ENCODE data around the gene IQCN. TPM values are rescaled to one million over a fixed set of nuclear protein-coding genes. Genes with fewer than 3 reads are reported as not detected.
A peak's percentile ranks its signal among the peaks of the same experiment; 100 is the strongest.

IQCN gene
- total RNA-seq, 2 experiments from 2014 or later = 0.38 to 1.1 TPM

- ChIA-PET POLR2A (interaction anchor here (3.8 kb wide), 1 partner anchor 10 kb away, joined by 38 read pairs; no protein-coding TSS in a partner anchor), CTCF (ENCODE audit: unreplicated experiment) (interaction anchor here (1.8 kb wide), 1 partner anchor 46 kb away, joined by 9 read pairs; no protein-coding TSS in a partner anchor)
- Histone ChIP-seq H3K4me1 (ENCODE audit: insufficient read depth, low read length, poor library complexity, severe bottlenecking) (peaks cover 28% of the 10 kb centered on the region), H2AFZ (ENCODE audit: low read length) (no peak overlapping the region), H3K9me3 (ENCODE audit: low read length) (no peaks in the 10 kb centered on the region), H4K20me1 (ENCODE audit: insufficient read depth, low read length) (peaks cover 10% of the 10 kb centered on the region; the same call in 1 of the 2 replicates), H3K9me2 (ENCODE audit: insufficient read depth, low read length) (no peaks in the 10 kb centered on the region), H3K79me2 (ENCODE audit: insufficient read depth, low read depth, low read length) (peaks cover 20% of the 10 kb centered on the region; the same call in 1 of the 2 replicates), H3K36me3 (ENCODE audit: insufficient read depth, low read length) (peaks cover 16% of the 10 kb centered on the region; the same call in 1 of the 2 replicates), H3K4me3 (ENCODE audit: low read depth, low read length, poor library complexity, severe bottlenecking) (peak overlapping the region; percentile 72), H3K27ac (ENCODE audit: low read depth, low read length, poor library complexity, severe bottlenecking) (peak overlapping the region; percentile 89), H3K4me2 (ENCODE audit: low read length) (peak overlapping the region; percentile 94)
- TF ChIP-seq EZH2phosphoT487 (IDR thresholded peaks at IDR 0.05; ENCODE audit: borderline replicate concordance, low read depth, low read length) (no peak), CTCF (conservative IDR thresholded peaks at IDR 0.05; ENCODE audit: low read length) (no peak)
- DNase-seq (ENCODE audit: low spot score) = no peak
- intact Hi-C loops (cut with micrococcal nuclease; ENCODE audit: unreplicated experiment) = no loop called here
- no TSS peak for BruUV-seq (replicated peaks)
These were observed 8.5 kb upstream of the IQCN start for GRCh38 chr19:18282788-18283141.

DNA sequence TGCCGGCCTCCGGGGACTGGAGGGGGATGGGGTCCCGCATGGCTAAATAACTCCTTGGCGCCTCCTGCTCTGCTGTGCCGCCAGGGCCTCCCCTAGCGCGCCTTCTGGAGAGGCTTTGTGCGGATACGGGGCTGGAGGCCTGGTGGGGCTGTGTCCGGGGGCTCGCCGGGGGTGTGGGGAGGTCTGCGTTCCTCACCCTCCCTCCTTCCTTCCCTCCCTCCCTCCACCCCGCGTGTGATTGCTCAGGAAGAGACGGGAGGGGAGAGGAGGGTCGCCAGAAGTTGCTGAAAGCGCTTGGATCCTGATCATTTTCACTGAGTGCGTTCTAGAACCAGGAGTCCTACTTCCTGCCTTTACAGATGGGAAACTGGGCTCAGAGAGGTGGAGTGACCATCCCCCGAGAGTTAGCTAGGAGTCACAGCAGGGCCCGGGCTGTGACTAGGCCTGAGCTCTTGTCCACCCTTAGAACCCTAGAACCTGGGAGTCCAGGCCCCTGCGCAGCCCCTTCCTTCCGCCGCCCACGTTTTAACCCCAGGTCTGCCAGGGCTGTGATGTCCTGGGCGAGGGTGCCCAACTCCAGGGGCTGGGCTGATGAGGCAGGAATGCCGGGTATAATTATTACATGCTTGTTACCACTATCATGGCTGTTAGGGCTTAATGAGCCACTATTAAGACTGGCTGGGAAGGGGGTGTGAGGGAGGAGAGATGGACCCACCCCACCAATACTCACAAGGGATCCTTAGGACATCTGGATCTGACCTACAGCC, 8.0 kb upstream of the IQCN start:
- Histone ChIP-seq H3K9me2 (ENCODE audit: insufficient read depth, low read length) (no peaks in the 10 kb centered on the region), H3K9me3 (ENCODE audit: low read length) (no peaks in the 10 kb centered on the region), H2AFZ (ENCODE audit: low read length) (no peak overlapping the region), H3K4me2 (ENCODE audit: low read length) (peak overlapping the region; percentile 94), H3K27ac (ENCODE audit: low read depth, low read length, poor library complexity, severe bottlenecking) (peak overlapping the region; percentile 89), H3K36me3 (ENCODE audit: insufficient read depth, low read length) (peaks cover 16% of the 10 kb centered on the region; the same call in 1 of the 2 replicates), H3K79me2 (ENCODE audit: insufficient read depth, low read depth, low read length) (peaks cover 20% of the 10 kb centered on the region; the same call in 1 of the 2 replicates), H3K4me3 (ENCODE audit: low read depth, low read length, poor library complexity, severe bottlenecking) (peak overlapping the region; percentile 72), H4K20me1 (ENCODE audit: insufficient read depth, low read length) (peaks cover 10% of the 10 kb centered on the region; the same call in 1 of the 2 replicates), H3K4me1 (ENCODE audit: insufficient read depth, low read length, poor library complexity, severe bottlenecking) (peaks cover 28% of the 10 kb centered on the region)
- TF ChIP-seq CTCF (conservative IDR thresholded peaks at IDR 0.05; ENCODE audit: low read length) (no peak), EZH2phosphoT487 (IDR thresholded peaks at IDR 0.05; ENCODE audit: borderline replicate concordance, low read depth, low read length) (no peak)
- CTCF ChIA-PET (ENCODE audit: unreplicated experiment) = interaction anchor here (0.5 to 1.8 kb wide), 4 partner anchors 11 to 57 kb away, joined by 3 to 9 read pairs (median 5); partner anchors contain the start of gene LSM4
- intact Hi-C loops (cut with micrococcal nuclease; ENCODE audit: unreplicated experiment) = no loop called here
- DNase-seq (ENCODE audit: low spot score) = peak; percentile 47
- BruUV-seq (replicated peaks) = TSS peak; percentile 96
- POLR2A ChIA-PET = interaction anchor here (0.5 to 3.8 kb wide), 17 partner anchors 10 to 276 kb away, joined by 3 to 44 read pairs (median 6); partner anchors contain the start of genes LSM4 and SSBP4
